Frontal cortex (tissue), 4 donors: Measurements from ENCODE around the gene ATRX. TPM values are rescaled to one million over a fixed set of nuclear protein-coding genes. Genes with fewer than 3 reads are reported as not detected.
"Not testable (repeated sequence)": the region's sequence is repeated elsewhere in the genome, so short reads cannot be mapped to it uniquely, and the experiment has no call there.

ENCODE experiments used
- DNase-seq, 2 donors: peaks; one replicate each; pipeline ENCODE4 v3.0.0; 2012; ENCODE audit warnings: low spot score in 2 of 2
- FAIRE-seq: peaks from 2 replicates; lab custom pipeline; 2012; peaks lifted over from hg19 to GRCh38; lab: Jason Lieb, UNC
- total RNA-seq: library from RNA; depleted of rRNA; stranded (reverse); fragments of >200 nt; gene quantifications from one replicate; pipeline ENCODE4 v1.2.3, GENCODE V29; 2014
- donor health status: control.
- donor health status: control.
- donor health status: control.

Gene ATRX
- total RNA-seq, 1 donor from 2014 or later = 229 TPM

DNA sequence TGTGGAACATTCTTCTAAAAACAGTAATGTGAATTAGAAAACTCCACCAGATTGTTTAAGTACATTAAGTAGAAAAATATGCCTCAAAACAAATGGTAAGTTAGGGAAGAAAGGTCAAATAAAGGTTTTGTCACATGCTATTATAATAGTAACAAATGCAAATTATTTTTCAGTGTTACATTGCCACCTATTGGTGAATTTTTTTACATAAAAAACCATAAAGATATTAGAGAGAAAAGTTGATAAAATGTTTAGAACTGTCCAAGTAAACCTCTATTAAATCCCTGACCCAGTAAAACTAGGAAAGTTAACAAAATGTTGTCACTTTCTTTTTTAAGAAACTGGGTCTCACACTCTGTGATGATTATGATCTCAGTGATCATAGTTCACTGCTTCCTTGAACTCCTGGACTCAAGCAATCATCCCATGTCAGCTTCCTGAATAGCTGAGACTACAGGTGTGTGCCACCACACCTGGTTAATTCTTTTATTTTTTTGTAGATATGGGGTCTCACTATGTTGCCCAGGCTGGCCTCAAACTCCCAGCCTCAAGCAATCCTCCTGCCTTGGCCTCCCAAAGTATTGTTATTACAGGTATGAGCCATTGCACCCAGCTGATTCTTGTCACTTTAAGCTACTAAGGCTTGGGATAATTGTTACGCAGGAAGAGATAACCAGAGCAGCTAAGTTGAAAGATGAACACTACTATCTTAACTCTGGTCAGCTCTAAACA is 157.6 kb downstream of the ATRX start:
- DNase-seq (no peak), FAIRE-seq (no peak)

DNA sequence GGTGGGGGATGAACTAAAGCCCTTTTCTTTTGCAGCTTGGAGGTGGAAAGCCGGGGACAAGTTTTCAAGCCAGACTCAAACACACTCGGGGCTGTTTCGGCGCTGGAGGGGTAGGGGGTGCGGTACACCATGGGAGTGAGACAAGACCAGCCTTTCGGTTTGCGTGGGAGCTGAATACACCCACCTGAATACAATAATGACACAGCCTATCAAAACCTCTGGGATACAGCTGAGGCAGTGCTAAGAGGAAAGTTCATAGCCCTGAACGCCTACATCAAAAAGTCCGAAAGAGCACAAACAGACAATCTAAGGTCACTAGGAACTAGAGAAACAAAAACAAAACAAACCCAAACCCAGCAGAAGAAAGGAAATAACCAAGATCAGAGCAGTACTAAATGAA is 163.3 kb downstream of the ATRX start:
- DNase-seq (no peak), FAIRE-seq (no peak)

DNA sequence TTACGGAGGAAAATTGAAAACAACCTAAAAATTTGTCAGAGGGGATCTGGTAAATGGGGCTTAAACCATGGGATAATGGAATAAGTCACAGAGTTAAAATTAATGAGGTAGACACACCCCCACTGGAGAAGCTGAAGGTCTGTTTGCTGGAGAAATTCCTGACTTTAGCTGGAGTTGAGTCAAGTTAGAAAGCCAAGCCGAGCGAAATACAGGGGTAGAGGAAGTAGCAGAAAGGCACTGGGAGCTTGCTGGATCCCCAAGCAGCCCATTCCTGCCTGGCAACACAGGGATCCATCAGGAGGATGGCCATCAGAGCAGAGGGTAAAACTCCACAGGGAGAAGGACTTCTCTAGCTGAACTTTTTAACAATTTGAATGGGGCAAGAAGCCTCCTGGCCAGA is 163.8 kb downstream of the ATRX start:
- no peak for FAIRE-seq
- no peak for DNase-seq

DNA sequence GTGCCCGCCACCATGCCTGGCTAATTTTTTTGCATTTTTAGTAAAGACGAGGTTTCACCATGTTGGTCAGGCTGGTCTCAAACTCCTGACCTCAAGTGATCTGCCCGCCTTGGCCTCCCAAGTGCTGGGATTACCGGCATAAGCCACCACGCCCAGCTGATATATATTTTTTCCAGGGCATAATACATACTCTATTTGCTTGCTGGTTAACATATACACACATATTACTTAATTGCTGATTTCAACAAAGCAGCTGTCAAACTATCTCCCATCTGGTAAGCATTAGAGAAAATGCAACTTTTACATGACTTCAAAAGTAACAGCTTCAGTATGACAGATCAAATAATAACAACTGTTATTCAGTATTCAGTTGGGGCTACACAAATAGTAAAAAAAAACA is 164.6 kb downstream of the ATRX start:
- not testable (repeated sequence) for FAIRE-seq, DNase-seq

DNA sequence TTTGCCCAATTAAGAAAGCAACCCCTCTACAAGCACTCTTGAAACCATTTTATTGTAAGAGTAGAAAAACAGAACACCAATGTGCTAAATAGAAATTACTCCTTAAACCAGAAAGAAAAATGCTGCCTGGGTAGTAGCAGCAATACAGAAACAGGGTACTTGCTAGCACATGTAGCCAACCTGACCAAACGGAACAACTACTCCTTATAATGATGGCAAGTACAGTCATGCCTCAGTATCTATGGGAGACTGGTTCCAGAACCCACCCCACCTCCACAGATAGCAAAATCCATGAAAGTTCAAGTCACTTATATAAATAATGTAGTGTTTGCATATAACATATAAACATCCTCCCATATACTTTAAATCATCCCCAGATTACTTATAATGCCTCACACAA is 168.8 kb downstream of the ATRX start:
- no peak for FAIRE-seq

DNA sequence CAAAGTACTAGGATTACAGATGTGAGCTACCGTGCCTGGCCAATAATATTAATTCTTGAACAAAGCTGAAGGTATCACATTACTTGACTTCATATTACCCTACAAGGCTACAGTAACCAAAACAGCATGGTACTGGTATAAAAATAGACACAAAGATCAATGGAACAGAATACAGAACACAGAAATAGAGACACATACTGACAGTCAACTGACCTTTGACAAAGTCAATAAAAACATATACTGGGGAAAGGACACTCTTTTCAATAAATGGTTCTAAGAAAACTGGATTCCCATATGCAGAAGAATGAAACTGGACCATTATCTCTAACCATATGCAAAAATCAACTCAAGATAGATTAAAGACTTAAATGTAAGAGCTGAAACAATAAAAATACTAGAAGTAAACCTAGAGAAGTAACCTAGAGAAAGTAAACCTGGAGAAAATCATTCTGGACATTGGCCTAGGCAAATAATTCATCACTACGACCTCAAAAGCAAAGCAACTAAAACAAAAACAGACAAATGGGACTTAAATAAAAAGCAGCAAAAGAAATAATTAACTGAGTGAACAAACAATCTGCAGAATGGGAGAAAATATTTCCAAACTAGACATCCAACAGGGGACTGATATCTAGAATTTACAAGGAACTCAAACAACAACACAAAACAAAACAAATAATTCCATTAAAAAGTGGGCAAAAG is 182.2 kb downstream of the ATRX start:
- DNase-seq = no peak

More for the DNA sequence above, 168.8 kb downstream of the ATRX start:
- DNase-seq = no peak

DNA sequence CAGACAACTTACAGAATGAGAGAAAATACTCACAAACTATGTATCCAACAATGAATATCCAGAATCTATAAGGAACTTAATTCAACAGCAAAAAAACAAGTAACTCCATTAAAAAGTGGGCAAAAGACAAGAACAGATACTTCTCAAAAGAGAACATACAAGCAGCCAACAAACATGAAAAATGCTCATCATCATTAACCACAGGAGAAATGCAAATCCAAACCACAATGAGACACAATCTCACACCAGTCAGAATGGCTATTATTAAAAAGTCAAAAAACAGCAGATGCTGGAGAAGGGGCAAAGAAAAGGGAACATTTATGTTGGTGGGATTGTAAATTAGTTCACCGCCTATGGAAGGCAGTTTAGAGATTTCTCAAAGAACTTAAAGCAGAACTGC is 188.5 kb downstream of the ATRX start:
- DNase-seq = no peak
- no peak for FAIRE-seq

More for the DNA sequence above, 182.2 kb downstream of the ATRX start:
- FAIRE-seq = peak; percentile 37

DNA sequence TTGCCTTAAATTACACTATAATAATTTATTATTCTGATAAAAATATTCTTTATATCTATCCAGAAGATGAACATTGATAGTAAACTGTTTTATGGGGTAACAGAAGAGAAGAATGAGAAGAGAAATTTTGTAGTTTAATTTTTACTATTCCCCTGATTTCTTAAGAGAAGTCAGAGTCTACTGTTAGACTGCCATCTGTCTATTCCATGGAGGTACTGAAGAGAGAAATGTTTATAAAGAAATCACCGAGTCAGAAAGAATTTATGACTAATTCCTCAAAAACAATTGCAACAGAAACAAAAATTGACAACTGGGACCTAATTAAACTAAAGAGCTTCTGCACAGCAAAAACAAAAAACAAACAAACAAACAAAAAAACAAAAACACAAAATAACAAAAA is 188.9 kb downstream of the ATRX start:
- FAIRE-seq = peak; percentile 90
- no peak for DNase-seq

DNA sequence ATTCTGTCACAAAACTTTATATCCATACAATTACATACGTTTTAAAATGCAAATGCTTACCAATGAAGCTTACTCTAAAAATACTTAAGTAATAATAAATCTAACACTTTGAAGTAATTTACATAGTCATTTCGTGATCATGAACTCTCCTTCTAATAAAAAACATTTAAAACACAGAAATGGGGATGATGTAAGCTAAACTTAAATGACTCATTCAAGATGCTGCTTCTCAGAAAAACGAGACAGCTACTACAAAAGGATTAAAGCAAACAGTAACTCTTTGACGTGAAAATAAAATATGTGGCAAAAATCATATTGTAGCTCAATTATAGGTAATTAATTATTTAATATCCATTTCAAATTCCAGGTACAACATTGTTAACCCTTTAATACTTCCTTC is 190.2 kb downstream of the ATRX start:
- DNase-seq (no peak), FAIRE-seq (no peak)

DNA sequence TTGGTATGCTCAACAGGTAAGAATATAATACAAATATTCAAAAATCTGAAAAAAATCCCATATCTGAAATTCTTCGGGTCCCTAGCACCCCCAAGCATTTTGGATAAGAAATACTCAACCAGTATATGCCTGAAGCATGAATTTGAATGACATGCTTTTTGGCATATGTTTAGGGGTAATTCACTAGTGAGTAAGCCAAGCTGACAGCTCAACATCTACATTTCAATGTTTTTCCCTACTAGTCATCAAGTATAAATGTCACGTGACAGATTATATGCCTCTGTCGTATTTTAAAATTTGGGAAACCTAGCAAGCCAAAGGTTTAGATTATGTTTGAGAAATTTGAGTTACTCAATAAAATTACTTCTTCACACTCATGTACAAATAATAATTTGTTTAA is 213.7 kb downstream of the ATRX start:
- DNase-seq (no peak), FAIRE-seq (no peak)

DNA sequence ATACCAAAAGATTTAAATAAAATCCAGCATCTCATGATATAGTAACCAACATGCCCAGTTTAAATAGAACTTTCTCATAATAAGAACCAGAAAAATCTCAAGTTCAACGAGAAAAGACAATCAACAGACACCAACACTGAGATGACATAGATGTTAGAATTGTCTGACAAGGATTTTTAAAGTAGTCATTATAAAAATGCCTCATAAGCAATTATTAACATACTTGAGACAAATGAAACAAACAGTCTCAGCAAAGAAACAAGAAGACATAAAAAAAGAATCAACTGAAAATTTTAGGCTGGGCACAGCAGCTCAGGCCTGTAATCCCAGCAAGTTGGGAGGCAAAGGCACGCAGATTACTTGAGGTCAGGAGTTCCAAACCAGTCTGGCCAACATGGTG is 220.7 kb downstream of the ATRX start:
- DNase-seq (no peak), FAIRE-seq (no peak)

DNA sequence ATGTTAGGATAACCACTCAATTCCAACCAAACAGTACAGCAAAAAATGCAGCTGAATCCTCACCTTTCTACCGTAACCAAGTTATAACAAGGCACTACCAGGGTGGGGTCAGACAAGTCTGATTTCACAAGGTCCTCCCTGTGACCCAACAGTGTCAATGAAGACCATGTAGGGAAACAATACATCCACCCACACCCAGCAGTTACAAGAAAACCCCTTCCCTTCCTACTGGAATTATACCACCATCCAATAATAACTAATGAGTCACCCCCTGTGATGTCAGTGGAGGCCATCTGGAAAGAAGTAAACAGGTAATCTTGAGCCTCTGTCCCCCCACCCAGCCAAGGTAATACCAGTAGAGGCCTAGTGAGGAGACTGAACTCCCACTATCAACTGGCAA is 221.2 kb downstream of the ATRX start:
- DNase-seq = no peak

DNA sequence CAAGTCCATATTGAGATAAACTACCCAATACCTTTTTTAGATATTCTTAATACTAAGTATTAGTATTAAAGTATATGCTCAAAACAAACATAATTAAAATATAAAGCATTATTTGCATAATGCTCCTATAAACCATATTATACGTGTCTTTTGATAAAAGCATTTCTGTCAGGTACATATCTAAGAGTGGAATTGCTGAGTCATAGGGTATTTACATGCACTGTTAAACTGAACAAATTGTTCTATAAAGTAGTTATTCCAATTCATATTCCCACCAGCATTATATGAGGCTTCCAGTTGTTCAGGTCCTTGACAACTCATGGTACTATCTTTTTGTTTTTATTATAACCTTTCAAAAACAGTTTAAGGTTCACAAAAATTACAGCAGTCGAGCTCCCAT is 224.6 kb downstream of the ATRX start:
- DNase-seq (no peak), FAIRE-seq (no peak)

More for the DNA sequence above, 221.2 kb downstream of the ATRX start:
- FAIRE-seq = no peak

DNA sequence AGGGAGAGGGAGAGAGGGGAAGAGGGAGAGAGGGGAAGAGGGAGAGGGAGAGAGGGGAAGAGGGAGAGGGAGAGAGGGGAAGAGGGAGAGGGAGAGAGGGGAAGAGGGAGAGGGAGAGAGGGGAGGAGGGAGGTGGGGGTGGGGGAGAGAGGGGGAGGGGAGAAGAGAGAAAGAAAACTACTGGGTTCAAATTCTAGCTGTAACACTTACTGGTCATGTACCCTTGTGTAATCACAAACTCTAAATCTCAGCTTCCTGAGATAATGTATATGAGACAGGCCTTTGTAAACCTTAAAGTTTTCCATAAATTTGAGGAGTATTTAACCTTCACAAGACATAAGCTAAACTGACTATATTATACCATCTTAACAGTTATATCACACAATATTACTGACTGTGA is 229.7 kb downstream of the ATRX start:
- DNase-seq (no peak), FAIRE-seq (no peak)

DNA sequence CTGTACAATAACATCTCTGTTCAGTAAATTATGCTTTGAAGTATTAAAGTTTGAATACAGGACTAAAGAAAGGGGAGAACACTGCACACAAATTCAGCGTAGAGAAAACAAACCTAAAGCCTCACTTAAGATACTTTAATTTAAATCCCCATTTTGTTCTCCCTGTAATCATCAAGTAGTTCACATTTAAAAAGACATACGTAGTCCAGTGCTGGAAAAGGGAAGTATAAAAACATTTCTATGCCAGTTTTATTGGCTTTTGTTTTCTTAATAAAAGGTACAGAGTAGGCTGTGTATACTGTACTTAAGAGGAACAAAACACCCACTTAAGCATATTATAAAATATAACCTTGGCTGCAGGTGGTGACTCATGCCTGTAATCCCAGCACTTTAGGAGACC is 237.3 kb downstream of the ATRX start:
- no peak for FAIRE-seq
- DNase-seq = no peak

DNA sequence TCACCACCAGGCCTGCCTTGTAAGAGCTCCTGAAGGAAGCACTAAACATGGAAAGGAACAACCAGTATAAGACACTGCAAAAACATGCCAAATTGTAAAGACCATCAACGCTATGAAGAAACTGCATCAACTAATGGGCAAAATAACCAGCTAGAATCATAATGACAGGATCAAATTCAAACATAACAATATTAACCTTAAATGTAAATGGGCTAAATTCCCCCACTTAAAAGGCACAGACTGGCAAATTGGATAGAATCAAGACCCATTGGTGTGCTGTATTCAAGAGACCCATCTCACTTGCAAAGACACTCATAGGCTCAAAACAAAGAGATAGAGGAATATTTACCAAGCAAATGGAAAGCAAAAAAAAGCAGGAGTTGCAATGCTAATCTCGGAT is 246.2 kb downstream of the ATRX start:
- not testable (repeated sequence) for DNase-seq, FAIRE-seq

DNA sequence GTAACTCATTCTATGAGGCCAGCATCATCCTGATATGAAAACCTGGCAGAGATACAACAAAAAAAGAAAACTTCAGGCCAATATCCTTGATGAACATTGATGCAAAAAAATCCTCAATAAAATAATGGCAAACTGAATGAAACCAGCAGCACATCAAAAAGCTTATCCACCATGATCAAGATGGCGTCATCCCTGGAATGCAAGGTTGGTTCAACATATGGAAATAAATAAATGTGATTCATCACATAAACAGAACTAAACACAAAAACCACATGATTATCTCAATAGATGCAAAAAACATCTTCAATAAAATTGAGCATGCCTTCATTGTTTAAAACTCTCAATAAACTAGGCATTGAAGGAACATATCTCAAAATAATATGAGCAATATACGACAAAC is 254.8 kb downstream of the ATRX start:
- FAIRE-seq = not testable (repeated sequence)

DNA sequence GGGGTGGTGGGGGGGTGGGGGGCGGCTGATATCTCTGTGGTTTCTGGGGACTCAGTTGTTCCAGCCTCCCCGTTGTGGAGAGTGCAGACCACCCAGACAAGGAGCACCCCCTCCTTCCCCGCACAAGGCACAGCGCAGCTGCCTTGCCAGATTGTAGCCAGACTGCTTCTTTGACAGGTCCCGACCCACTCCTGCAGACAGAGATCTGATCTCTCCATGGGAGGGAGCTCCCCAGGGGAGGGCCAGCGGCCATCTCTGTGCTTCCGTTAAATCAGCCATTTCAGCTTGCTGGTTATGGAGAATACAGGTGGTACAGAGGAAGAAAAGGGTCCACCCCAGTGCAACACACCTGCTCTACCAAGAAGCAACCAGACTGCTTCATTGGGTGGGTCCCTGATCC is 258.0 kb downstream of the ATRX start:
- DNase-seq = no peak
- no peak for FAIRE-seq

More for the DNA sequence above, 254.8 kb downstream of the ATRX start:
- not testable (repeated sequence) for DNase-seq

DNA sequence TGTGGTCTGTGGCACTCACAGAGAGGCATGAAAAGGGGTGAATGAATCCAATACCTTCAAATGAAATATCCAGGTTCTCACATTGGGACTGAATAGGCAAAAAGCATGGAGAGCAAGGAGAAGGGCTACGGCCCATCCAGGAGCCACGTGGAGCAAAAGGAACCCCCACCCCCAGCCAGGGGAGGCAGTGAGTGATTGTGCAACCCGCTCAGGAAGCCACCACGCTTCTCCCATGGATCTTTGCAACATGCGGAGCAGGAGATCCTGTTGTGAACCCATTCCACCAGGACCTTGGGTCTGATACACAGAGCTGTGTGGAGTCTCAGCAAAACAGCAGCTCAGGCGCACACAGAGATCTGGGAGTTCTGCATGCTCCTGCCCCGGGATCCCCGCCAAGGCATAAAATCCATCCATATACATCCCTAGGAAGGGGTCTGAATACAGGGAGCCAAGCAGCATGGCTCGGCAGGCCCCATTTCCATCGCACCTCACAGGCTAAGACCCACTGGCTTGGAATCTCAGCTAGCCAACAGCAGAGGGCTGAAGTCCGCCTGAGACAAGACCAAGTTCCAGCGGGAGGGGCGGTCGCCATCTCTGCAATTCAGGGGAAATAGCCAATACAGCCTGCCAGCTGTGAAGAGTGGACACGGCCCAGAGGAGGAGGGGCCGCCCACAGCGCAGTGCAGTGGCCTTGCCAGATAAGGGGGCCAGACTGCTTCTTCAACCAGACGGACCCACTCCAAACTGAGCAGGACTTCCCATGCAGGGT is 258.6 kb downstream of the ATRX start:
- DNase-seq (no peak), FAIRE-seq (no peak)

DNA sequence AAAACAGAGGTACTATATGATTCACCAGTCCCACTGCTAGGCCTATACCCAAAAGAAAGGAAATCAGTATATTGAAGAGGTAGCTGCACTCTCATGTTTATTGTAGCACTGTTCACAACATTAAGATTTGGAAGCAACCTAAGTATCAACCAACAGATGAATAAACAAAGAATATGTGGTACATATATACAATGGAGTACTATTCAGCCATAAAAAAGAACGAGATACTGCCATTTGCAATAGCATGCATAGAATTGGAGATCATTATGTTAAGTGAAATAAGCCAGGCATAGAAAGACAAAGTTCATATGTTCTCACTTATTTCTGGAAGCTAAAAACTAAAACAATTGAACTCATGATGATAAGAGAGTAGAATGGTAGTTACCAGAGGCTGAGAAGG is 266.3 kb downstream of the ATRX start:
- DNase-seq (no peak), FAIRE-seq (no peak)

DNA sequence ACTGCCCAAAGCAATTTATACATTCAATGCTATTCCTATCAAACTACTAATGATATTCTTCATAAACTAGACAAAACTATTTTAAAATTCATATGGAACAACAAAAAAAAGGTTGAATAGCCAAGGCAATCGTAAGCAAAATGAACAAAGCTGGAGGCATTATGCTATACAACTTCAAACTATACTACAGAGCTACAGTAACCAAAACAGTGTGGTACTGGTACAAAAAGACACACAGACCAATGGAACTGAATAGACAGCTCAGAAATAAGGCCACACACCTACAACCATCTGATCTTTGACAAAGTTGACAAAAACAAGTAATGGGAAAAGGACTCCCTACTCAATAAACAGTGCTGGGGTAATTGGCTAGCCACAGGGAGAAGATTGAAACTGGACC is 271.8 kb downstream of the ATRX start:
- DNase-seq (no peak), FAIRE-seq (no peak)
